HepG2 (cell line): ENCODE results near the gene SERPINF2. TPM values are rescaled to one million over a fixed set of nuclear protein-coding genes. Genes with fewer than 3 reads are reported as not detected.
A peak's percentile ranks its signal among the peaks of the same experiment; 100 is the strongest.

Experiments used
- ATAC-seq: fragments of 200-7000 bp; cut with Tn5 transposase; 3 replicates; pipeline ENCODE4 v1.9.1; 2020; ENCODE audit warnings: mild to moderate bottlenecking, moderate library complexity
- BruUV-seq: library from RNA; stranded (reverse); fragments of 400-500 nt; replicated peaks from 2 replicates; lab custom pipeline; 2021; lab: Mats Ljungman, UMichigan
- CTCF ChIA-PET: fragments of 300-600 bp; formaldehyde crosslinking; extraction: SDS; loops from one replicate; lab custom pipeline; 2021; ENCODE audit warnings: low total read pairs, inconsistent platforms, low intra/inter-chr PET ratio; lab: Yijun Ruan, JAX
- POLR2A ChIA-PET: fragments of 350-600 bp; sonication (Branson Sonifier 250); formaldehyde crosslinking; loops from one replicate; lab custom pipeline; 2020; ENCODE audit warnings: antibody characterized with exemption, inconsistent platforms; lab: Yijun Ruan, JAX
- DNase-seq: peaks from one replicate; pipeline ENCODE4 v3.0.0-alpha.2; 2015; ENCODE audit warnings: low spot score
- FAIRE-seq: peaks from 3 replicates; lab custom pipeline; 2011; peaks lifted over from hg19 to GRCh38; lab: Jason Lieb, UNC
- H2AFZ ChIP-seq: one replicate; pipeline ENCODE4 v1.6.1; 2011; ENCODE audit warnings: low read length, inconsistent platforms
- H3K27ac ChIP-seq: fragments of 300-600 bp; 3 replicates; pipeline ENCODE4 v1.8.0; 2011; ENCODE audit warnings: mixed run types, mild to moderate bottlenecking, mixed read lengths, low read length, inconsistent platforms; ENCODE audit not compliant: insufficient read depth; ENCODE audit errors: extremely low read length
- H3K27me3 ChIP-seq, 2 experiments: fragments of 200-600 bp in 1 of 2; 2 replicates in 1 of 2; 3 replicates in 1 of 2; pipeline versions ENCODE4 v1.6.0 to v1.8.0; 2011; ENCODE audit warnings: low read length in 2 of 2, mild to moderate bottlenecking in 2 of 2, moderate library complexity in 2 of 2, inconsistent platforms in 1 of 2; ENCODE audit not compliant: insufficient read depth in 2 of 2, control insufficient read depth in 1 of 2
- H3K36me3 ChIP-seq, 2 experiments: fragments of 200-600 bp in 1 of 2; replicated peaks in 1 of 2; 2 replicates in 1 of 2; 3 replicates in 1 of 2; pipeline versions ENCODE4 v1.5.1 to v1.8.0; 2011; ENCODE audit warnings: low read length in 2 of 2, inconsistent platforms in 1 of 2; ENCODE audit not compliant: insufficient read depth in 2 of 2, control insufficient read depth in 1 of 2
- H3K4me1 ChIP-seq: 2 replicates; pipeline ENCODE4 v1.5.1; 2012; ENCODE audit warnings: low read length, inconsistent platforms; ENCODE audit not compliant: insufficient read depth
- H3K4me2 ChIP-seq: 2 replicates; pipeline ENCODE4 v1.6.0; 2011; ENCODE audit warnings: low read depth, low read length, inconsistent platforms
- H3K4me3 ChIP-seq, 3 experiments: fragments of 200-600 bp in 1 of 3; sonication (generic), shearing (Covaris generic) in 1 of 3; replicated peaks in 1 of 3; 2 replicates each; pipeline ENCODE4 v1.5.1; 2011 to 2016; ENCODE audit warnings: low read length in 3 of 3, inconsistent platforms in 2 of 3, low read depth in 2 of 3, mild to moderate bottlenecking in 2 of 3, control low read depth in 1 of 3, mixed read lengths in 1 of 3; ENCODE audit not compliant: insufficient read depth in 1 of 3
- H3K79me2 ChIP-seq: one replicate; pipeline ENCODE4 v1.6.1; 2011; ENCODE audit warnings: low read length, inconsistent platforms; ENCODE audit not compliant: insufficient read depth
- H3K9ac ChIP-seq: 2 replicates; pipeline ENCODE4 v1.6.0; 2011; ENCODE audit warnings: mild to moderate bottlenecking, low read depth, low read length, inconsistent platforms; ENCODE audit not compliant: insufficient read depth
- H3K9me3 ChIP-seq: 2 replicates; pipeline ENCODE4 v1.5.1; 2012; ENCODE audit warnings: mild to moderate bottlenecking, low read length
- H4K20me1 ChIP-seq: 2 replicates; pipeline ENCODE4 v1.6.0; 2011; ENCODE audit warnings: inconsistent platforms, mild to moderate bottlenecking, low read length, moderate library complexity; ENCODE audit not compliant: insufficient read depth
- ATF7-NPFF ChIP-seq: sonication (generic); formaldehyde crosslinking; IDR thresholded peaks from 2 replicates; pipeline ENCODE4 v1.8.1; 2023; ENCODE audit warnings: mild to moderate bottlenecking, low read depth, missing genetic modification reagents, moderate library complexity
- FOXK1 ChIP-seq: sonication (generic); formaldehyde crosslinking; IDR thresholded peaks from 2 replicates; pipeline ENCODE4 v1.4.0; 2020; ENCODE audit warnings: low read depth, missing genetic modification reagents, borderline replicate concordance
- FOXM1 ChIP-seq: sonication (generic); formaldehyde crosslinking; IDR thresholded peaks from 2 replicates; pipeline ENCODE4 v1.5.0; 2020; ENCODE audit warnings: missing genetic modification reagents
- GTF2F1 ChIP-seq: fragments of 150-350 bp; IDR thresholded peaks from 2 replicates; pipeline ENCODE4 v1.6.1; 2014; ENCODE audit warnings: low read length
- MEIS1 ChIP-seq: sonication (generic); formaldehyde crosslinking; IDR thresholded peaks from 2 replicates; pipeline ENCODE4 v1.9.0; 2021; ENCODE audit warnings: mild to moderate bottlenecking, missing genetic modification reagents, moderate library complexity, borderline replicate concordance
- MNT ChIP-seq: fragments of 450-650 bp; IDR thresholded peaks from 2 replicates; pipeline ENCODE4 v1.6.1; 2016
- NPAS2 ChIP-seq: sonication (generic); formaldehyde crosslinking; IDR thresholded peaks from 2 replicates; pipeline ENCODE4 v1.8.0; 2022; ENCODE audit warnings: mild to moderate bottlenecking, missing genetic modification reagents, borderline replicate concordance
- NR2C2 ChIP-seq: sonication (generic); formaldehyde crosslinking; IDR thresholded peaks from 2 replicates; pipeline ENCODE4 v1.4.0; 2020; ENCODE audit warnings: missing genetic modification reagents, mild to moderate bottlenecking, moderate library complexity, borderline replicate concordance
- POLR2G ChIP-seq: fragments of 200-400 bp; formaldehyde crosslinking; IDR thresholded peaks from 2 replicates; pipeline ENCODE4 v1.6.1; 2018; ENCODE audit warnings: mild to moderate bottlenecking, low read depth, low read length, moderate library complexity
- RCOR2 ChIP-seq: IDR thresholded peaks from 2 replicates; pipeline ENCODE4 v1.6.1; 2016; ENCODE audit warnings: missing biosample characterization, missing genetic modification reagents
- SIN3A ChIP-seq: IDR thresholded peaks from 2 replicates; pipeline ENCODE4 v1.6.1; 2011; ENCODE audit warnings: low read depth, mild to moderate bottlenecking, control low read depth, low read length, borderline replicate concordance
- ZNF225 ChIP-seq: sonication (generic); formaldehyde crosslinking; IDR thresholded peaks from 2 replicates; pipeline ENCODE4 v1.4.0; 2020; ENCODE audit warnings: mild to moderate bottlenecking, missing genetic modification reagents
- ZNF562 ChIP-seq: sonication (generic); formaldehyde crosslinking; IDR thresholded peaks from 2 replicates; pipeline ENCODE4 v1.8.0; 2022; ENCODE audit warnings: missing genetic modification reagents, borderline replicate concordance
- WGBS: methylation state at CpG from one replicate; pipeline ENCODE4 v1.1.6; 2017; ENCODE audit warnings: low lambda C conversion rate; 5-methylcytosine and 5-hydroxymethylcytosine counted together
- in situ Hi-C: cut with HindIII; loops from 2 replicates; pipeline ENCODE4 v1.10.0; 2017; ENCODE audit warnings: low pct_unique_long_range_greater_than_20kb; ENCODE audit not compliant: extremely low pct_ligation_motif_present
- intact Hi-C: fragments of 100-400 bp; cut with micrococcal nuclease; formaldehyde crosslinking; loops from one replicate; pipeline ENCODE4 v1.10.0; 2022; ENCODE audit not compliant: unreplicated experiment
- polyA plus RNA-seq, 8 experiments: library from polyadenylated mRNA; depleted of rRNA in 3 of 8; stranded (reverse) in 7 of 8; unstranded in 1 of 8; fragments of >200 nt; fragmentation: Illumina TruSeq in 4 of 8; extraction: Trizol in 4 of 8; gene quantifications; 2 replicates each; pipeline versions ENCODE4 v1.2.1 to v1.2.3, GENCODE V29; 2011 to 2016; ENCODE audit warnings: low read depth in 4 of 8, missing spikeins in 1 of 8, mixed read lengths in 1 of 8; ENCODE audit not compliant: insufficient read depth in 1 of 8
- total RNA-seq, 5 experiments: library from RNA; depleted of rRNA; stranded (reverse); fragments of >200 nt; fragmentation: Illumina TruSeq; extraction: Trizol; gene quantifications; 2 replicates each; pipeline ENCODE4 v1.2.3, GENCODE V29; 2016; ENCODE audit warnings: low read depth in 1 of 5
- TF ChIP-seq, protein P1 (sequence below): sonication (generic); formaldehyde crosslinking; IDR thresholded peaks from 2 replicates; pipeline ENCODE4 v1.5.0; 2020; ENCODE audit warnings: missing genetic modification reagents, mild to moderate bottlenecking, borderline replicate concordance
- TF ChIP-seq, protein P2 (sequence below): sonication (generic); formaldehyde crosslinking; IDR thresholded peaks from 2 replicates; pipeline ENCODE4 v1.4.0; 2020; ENCODE audit warnings: low read depth, missing genetic modification reagents

SERPINF2 gene
- total and polyA plus RNA-seq, 2 of the 13 experiments (the other 11 are each of a cell fraction or from before 2014, with no cell fraction given): 309 to 548 TPM

- TF ChIP-seq MNT (peak; percentile 94), NPAS2 (CRISPR knock-in tag) (no peak), ATF7-NPFF (CRISPR knock-in tag) (peak; percentile 22; the same call in 1 of the 2 replicates), FOXM1 (CRISPR knock-in tag) (no peak)
These were observed 20.5 kb downstream of the SERPINF2 start (continued) for GRCh38 chr17:1762901-1763898.

DNA sequence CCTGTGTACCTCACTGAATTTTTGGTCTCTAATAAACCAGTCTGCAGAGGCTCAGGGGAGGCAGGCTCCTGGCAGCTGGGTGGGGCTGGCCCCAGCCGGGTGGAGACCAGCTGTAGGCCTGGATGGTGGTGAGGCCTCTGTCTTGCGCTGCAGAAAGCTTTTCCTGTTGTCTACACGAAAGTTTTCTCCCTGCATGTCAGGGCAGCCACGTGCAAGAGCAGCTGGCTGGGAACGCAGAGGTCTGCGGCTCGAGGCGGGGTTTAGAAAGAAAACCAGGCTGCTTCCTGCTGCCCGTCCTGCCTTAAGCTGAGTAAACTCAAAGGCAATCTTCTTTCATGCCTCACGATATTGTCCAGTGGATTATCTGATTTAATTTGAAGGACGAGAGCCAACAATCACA, 21.6 kb downstream of the SERPINF2 start:
- DNase-seq: no peak
- ATAC-seq: no peak
- POLR2A ChIA-PET: interaction anchor here (1.4 to 13.7 kb wide), 12 partner anchors 11 to 115 kb away, joined by 3 to 480 read pairs (median 50); partner anchors contain the start of genes RILP, RPA1, SERPINF2 and SMYD4
- no TSS peak for BruUV-seq
- H3K36me3 ChIP-seq: peaks cover 6 to 8% of the 10 kb centered on the region in 2 experiments; a peak in 4 of 5 replicates
- 52% methylated on average over 9 of the region's 11 CpGs for WGBS
- peaks cover 64% of the 10 kb centered on the region for H3K4me1 ChIP-seq
- H3K9ac ChIP-seq: peak overlapping the region; percentile 93
- intact Hi-C loops: no loop called here
- CTCF ChIA-PET: no interaction called here
- in situ Hi-C loops: no loop called here
- peak overlapping the region; percentile 79 for H3K4me2 ChIP-seq
- H3K4me3 ChIP-seq: peak overlapping the region; percentile 33 to 94 (median 88); a peak in 5 of 6 replicates
- H2AFZ ChIP-seq: no peak overlapping the region
- no peaks in the 10 kb centered on the region for H3K9me3 ChIP-seq
- no peaks in the 10 kb centered on the region for H4K20me1 ChIP-seq
- H3K27ac ChIP-seq: peak overlapping the region; percentile 99
- H3K27me3 ChIP-seq: no peaks in the 10 kb centered on the region
- H3K79me2 ChIP-seq: peaks cover 32% of the 10 kb centered on the region
- FAIRE-seq: no peak
- no peak for TF ChIP-seq RCOR2 (CRISPR knock-in tag)
- TF ChIP-seq, protein P1, sequence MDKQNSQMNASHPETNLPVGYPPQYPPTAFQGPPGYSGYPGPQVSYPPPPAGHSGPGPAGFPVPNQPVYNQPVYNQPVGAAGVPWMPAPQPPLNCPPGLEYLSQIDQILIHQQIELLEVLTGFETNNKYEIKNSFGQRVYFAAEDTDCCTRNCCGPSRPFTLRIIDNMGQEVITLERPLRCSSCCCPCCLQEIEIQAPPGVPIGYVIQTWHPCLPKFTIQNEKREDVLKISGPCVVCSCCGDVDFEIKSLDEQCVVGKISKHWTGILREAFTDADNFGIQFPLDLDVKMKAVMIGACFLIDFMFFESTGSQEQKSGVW (CRISPR knock-in tag): no peak
- TF ChIP-seq POLR2G: no peak
- TF ChIP-seq NR2C2 (CRISPR knock-in tag): no peak
- 0 out of 2 replicates have a peak, but pooled peaks have one; percentile 56 for TF ChIP-seq ZNF225 (CRISPR knock-in tag)
- no peak for TF ChIP-seq GTF2F1
- TF ChIP-seq FOXK1: no peak
- TF ChIP-seq ZNF562: no peak
- TF ChIP-seq MEIS1 (CRISPR knock-in tag): no peak
- TF ChIP-seq, protein P2, sequence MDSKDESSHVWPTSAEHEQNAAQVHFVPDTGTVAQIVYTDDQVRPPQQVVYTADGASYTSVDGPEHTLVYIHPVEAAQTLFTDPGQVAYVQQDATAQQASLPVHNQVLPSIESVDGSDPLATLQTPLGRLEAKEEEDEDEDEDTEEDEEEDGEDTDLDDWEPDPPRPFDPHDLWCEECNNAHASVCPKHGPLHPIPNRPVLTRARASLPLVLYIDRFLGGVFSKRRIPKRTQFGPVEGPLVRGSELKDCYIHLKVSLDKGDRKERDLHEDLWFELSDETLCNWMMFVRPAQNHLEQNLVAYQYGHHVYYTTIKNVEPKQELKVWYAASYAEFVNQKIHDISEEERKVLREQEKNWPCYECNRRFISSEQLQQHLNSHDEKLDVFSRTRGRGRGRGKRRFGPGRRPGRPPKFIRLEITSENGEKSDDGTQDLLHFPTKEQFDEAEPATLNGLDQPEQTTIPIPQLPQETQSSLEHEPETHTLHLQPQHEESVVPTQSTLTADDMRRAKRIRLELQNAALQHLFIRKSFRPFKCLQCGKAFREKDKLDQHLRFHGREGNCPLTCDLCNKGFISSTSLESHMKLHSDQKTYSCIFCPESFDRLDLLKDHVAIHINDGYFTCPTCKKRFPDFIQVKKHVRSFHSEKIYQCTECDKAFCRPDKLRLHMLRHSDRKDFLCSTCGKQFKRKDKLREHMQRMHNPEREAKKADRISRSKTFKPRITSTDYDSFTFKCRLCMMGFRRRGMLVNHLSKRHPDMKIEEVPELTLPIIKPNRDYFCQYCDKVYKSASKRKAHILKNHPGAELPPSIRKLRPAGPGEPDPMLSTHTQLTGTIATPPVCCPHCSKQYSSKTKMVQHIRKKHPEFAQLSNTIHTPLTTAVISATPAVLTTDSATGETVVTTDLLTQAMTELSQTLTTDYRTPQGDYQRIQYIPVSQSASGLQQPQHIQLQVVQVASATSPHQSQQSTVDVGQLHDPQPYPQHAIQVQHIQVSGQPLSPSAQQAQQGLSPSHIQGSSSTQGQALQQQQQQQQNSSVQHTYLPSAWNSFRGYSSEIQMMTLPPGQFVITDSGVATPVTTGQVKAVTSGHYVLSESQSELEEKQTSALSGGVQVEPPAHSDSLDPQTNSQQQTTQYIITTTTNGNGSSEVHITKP (CRISPR knock-in tag): no peak
- 0 out of 2 replicates have a peak, but pooled peaks have one; percentile 39 for TF ChIP-seq SIN3A
